ENCODE data around the gene DNAH10. TPM values are rescaled to one million over a fixed set of nuclear protein-coding genes. Genes with fewer than 3 reads are reported as not detected.

The DNAH10 gene
- total RNA-seq, 1 donor from 2014 or later = 0.17 TPM

DNA sequence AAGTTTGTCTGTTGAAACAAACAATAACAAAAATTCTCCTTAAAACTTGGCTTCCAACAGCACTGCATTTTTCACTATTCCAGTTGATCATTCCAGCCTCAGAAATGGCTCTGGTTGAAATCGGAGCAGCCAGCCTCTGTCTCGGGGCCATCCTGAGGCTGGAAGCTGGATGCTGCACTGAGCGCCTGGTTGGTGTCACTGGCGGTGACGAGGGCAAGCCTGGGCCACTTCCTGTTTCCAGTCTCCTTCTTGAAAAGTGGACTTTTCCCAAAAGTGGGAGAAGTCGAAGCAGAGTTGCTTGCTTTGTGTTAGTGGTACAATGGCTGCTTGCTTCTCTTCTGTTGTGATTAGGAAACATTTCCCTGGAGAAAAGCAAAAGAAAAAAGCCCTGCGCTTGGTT lies 161.8 kb downstream of the DNAH10 start:
- no peak overlapping the region for H3K4me3 ChIP-seq (ENCODE audit: low read depth, low read length)
- TF ChIP-seq, protein P1, sequence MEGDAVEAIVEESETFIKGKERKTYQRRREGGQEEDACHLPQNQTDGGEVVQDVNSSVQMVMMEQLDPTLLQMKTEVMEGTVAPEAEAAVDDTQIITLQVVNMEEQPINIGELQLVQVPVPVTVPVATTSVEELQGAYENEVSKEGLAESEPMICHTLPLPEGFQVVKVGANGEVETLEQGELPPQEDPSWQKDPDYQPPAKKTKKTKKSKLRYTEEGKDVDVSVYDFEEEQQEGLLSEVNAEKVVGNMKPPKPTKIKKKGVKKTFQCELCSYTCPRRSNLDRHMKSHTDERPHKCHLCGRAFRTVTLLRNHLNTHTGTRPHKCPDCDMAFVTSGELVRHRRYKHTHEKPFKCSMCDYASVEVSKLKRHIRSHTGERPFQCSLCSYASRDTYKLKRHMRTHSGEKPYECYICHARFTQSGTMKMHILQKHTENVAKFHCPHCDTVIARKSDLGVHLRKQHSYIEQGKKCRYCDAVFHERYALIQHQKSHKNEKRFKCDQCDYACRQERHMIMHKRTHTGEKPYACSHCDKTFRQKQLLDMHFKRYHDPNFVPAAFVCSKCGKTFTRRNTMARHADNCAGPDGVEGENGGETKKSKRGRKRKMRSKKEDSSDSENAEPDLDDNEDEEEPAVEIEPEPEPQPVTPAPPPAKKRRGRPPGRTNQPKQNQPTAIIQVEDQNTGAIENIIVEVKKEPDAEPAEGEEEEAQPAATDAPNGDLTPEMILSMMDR (conservative IDR thresholded peaks at IDR 0.05; ENCODE audit: low read depth, low read length) = no peak
- DNase-seq (ENCODE audit: low read depth) = no peak

DNA sequence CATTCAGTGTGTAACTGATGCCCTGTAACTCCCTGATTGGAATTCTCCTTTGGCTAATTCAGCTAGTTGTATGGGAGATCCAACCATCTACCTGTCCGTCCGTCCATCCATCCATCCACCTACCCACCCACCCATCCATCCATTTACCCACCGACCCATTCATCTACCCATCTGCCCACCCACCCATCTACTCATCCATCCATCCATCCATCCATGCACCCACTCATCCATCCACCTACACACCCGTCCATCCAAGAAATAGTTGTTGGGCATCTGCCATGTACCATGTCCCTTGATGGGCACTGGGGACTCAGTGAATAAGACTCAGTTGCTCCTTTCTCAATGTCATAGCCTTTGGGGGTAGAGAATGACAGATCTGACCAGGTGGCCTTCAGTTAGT lies 162.4 kb downstream of the DNAH10 start:
- no peak for DNase-seq (ENCODE audit: low read depth)
- no peak overlapping the region for H3K4me3 ChIP-seq (ENCODE audit: low read depth, low read length)
- TF ChIP-seq, protein P1 (conservative IDR thresholded peaks at IDR 0.05; ENCODE audit: low read depth, low read length) = no peak

DNA sequence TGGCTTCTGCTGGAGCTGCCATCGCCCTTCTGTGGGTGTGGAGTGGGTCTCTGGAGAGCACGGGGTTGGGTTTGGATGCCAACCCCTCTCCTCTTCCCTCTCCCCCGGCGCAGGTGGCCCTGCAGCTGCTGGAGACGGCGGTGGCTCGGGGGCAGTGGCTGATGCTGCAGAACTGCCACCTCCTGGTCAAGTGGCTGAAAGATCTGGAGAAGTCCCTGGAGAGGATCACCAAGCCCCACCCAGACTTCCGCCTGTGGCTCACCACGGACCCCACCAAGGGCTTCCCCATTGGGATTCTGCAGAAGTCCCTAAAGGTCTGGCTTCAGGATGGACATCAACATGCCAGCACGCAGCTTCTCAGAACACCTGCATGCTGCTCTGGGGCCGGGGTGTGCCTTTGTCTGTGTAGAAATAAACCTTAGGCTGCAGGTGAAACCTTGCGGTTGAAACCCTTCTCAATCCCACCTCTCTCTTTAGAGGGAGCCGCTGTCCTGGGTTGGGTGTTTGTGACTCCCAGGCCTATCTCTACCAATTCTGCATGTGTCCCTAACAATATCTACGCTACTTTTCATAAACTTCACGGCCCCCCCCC lies 166.3 kb downstream of the DNAH10 start:
- TF ChIP-seq, protein P1 (conservative IDR thresholded peaks at IDR 0.05; ENCODE audit: low read depth, low read length) = no peak
- no peak for DNase-seq (ENCODE audit: low read depth)
- H3K4me3 ChIP-seq (ENCODE audit: low read depth, low read length) = no peak overlapping the region

DNA sequence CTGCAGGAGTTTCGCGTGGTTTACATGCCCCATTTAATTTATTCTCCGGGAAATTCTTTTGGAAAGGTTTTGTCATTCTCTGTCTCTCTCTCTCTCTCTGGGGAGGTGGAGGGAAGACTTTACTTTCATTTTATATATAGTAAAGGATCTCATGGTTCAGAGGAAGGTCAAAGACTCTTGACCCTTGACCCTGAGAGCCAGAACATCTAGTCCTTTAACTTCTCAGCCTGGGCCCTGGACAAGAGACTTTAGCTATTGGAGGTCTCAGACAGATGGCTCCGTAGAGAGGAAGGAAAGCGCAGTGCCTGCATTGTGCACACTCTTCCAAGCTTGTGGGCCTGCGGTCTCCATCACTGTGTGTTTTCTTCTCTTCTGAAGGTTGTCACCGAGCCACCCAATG lies 166.8 kb downstream of the DNAH10 start:
- no peak for DNase-seq (ENCODE audit: low read depth)
- no peak overlapping the region for H3K4me3 ChIP-seq (ENCODE audit: low read depth, low read length)
- TF ChIP-seq, protein P1 (conservative IDR thresholded peaks at IDR 0.05; ENCODE audit: low read depth, low read length) = no peak

- no peak for DNase-seq (ENCODE audit: low read depth)
- no peak overlapping the region for H3K4me3 ChIP-seq (ENCODE audit: low read depth, low read length)
These were observed 168.0 kb downstream of the DNAH10 start for GRCh38 chr12:123929946-123930583.

GRCh38 chr12:123931686-123932321 lies 169.7 kb downstream of the DNAH10 start:
- no peak for DNase-seq (ENCODE audit: low read depth)
- TF ChIP-seq, protein P1 (conservative IDR thresholded peaks at IDR 0.05; ENCODE audit: low read depth, low read length) = no peak
- H3K4me3 ChIP-seq (ENCODE audit: low read depth, low read length) = no peak overlapping the region

More at GRCh38 chr12:123929946-123930583, 168.0 kb downstream of the DNAH10 start:
- TF ChIP-seq, protein P1 (conservative IDR thresholded peaks at IDR 0.05; ENCODE audit: low read depth, low read length) = no peak

All from epithelial cell of proximal tubule (primary cell).